K562 (cell line): ENCODE results near the gene RPLP2. TPM values are rescaled to one million over a fixed set of nuclear protein-coding genes. Genes with fewer than 3 reads are reported as not detected.

Source experiments
- BDP1 ChIP-seq: IDR thresholded peaks from 3 replicates; pipeline ENCODE4 v1.6.1; 2011; ENCODE audit not compliant: insufficient read length, insufficient read depth
- HNRNPUL1 ChIP-seq: fragments of 200-400 bp; formaldehyde crosslinking; IDR thresholded peaks from 2 replicates; pipeline ENCODE4 v1.6.1; 2017; ENCODE audit warnings: low read length
- POLR2A ChIP-seq: fragments of 450-650 bp; conservative IDR thresholded peaks from 2 replicates; pipeline ENCODE4 v1.6.1; 2016
- TAF9B ChIP-seq: fragments of 450-650 bp; IDR thresholded peaks from 2 replicates; pipeline ENCODE4 v1.6.1; 2018; ENCODE audit warnings: mild to moderate bottlenecking; ENCODE audit not compliant: partially characterized antibody
- XRCC3 ChIP-seq: fragments of 450-650 bp; IDR thresholded peaks from 2 replicates; pipeline ENCODE4 v1.6.1; 2017; ENCODE audit warnings: mild to moderate bottlenecking, moderate library complexity
- polyA plus RNA-seq, 8 experiments: library from polyadenylated mRNA; depleted of rRNA in 4 of 8; stranded (reverse) in 5 of 8; unstranded in 3 of 8; fragments of >200 nt; fragmentation: Nextera tagmentation in 2 of 8; fragmentation: Illumina TruSeq in 1 of 8; extraction: Ambion mirVana in 2 of 8; extraction: Trizol in 1 of 8; gene quantifications; 2 replicates each; pipeline versions ENCODE4 v1.2.1 to v1.2.3, GENCODE V29; 2011 to 2014; ENCODE audit warnings: inconsistent platforms in 1 of 8, missing spikeins in 1 of 8
- total RNA-seq, 7 experiments: library from RNA; depleted of rRNA in 6 of 7; stranded (reverse); fragments of >200 nt in 6 of 7; fragmentation: Illumina TruSeq in 2 of 7; extraction: Trizol in 2 of 7; gene quantifications; 2 replicates each; pipeline versions ENCODE4 v1.2.1 to v1.2.3, GENCODE V29; 2011 to 2021; ENCODE audit warnings: low replicate concordance in 1 of 7
- TF ChIP-seq, protein P1 (sequence below), 2 experiments: fragments of 450-650 bp; IDR thresholded peaks; 2 replicates each; pipeline ENCODE4 v1.6.1; 2016; ENCODE audit warnings: mild to moderate bottlenecking in 2 of 2, borderline replicate concordance in 1 of 2, low read depth in 1 of 2, moderate library complexity in 1 of 2
- TF ChIP-seq, protein P2 (sequence below): fragments of 250-450 bp; sonication (Bioruptor Pico); IDR thresholded peaks from 2 replicates; pipeline ENCODE4 v1.5.0; 2020; ENCODE audit warnings: mild to moderate bottlenecking, borderline replicate concordance
- TF ChIP-seq, protein P3 (sequence below): fragments of 250-450 bp; sonication (Bioruptor Pico); IDR thresholded peaks from 2 replicates; pipeline ENCODE4 v1.4.0; 2020; ENCODE audit warnings: mild to moderate bottlenecking
- TF ChIP-seq, protein P4 (sequence below): sonication (generic); formaldehyde crosslinking; IDR thresholded peaks from 2 replicates; pipeline ENCODE4 v1.8.0; 2022; ENCODE audit warnings: mild to moderate bottlenecking, missing genetic modification reagents
- TF ChIP-seq, protein P5 (sequence below): fragments of 450-650 bp; IDR thresholded peaks from 2 replicates; pipeline ENCODE4 v1.7.1; 2018; ENCODE audit warnings: mild to moderate bottlenecking, low read depth; ENCODE audit not compliant: partially characterized antibody

The RPLP2 gene
- total and polyA plus RNA-seq, 9 of the 15 experiments (the other 6 are each of a cell fraction or from before 2014, with no cell fraction given): 528 to 3,807 (median 1,633) TPM

DNA sequence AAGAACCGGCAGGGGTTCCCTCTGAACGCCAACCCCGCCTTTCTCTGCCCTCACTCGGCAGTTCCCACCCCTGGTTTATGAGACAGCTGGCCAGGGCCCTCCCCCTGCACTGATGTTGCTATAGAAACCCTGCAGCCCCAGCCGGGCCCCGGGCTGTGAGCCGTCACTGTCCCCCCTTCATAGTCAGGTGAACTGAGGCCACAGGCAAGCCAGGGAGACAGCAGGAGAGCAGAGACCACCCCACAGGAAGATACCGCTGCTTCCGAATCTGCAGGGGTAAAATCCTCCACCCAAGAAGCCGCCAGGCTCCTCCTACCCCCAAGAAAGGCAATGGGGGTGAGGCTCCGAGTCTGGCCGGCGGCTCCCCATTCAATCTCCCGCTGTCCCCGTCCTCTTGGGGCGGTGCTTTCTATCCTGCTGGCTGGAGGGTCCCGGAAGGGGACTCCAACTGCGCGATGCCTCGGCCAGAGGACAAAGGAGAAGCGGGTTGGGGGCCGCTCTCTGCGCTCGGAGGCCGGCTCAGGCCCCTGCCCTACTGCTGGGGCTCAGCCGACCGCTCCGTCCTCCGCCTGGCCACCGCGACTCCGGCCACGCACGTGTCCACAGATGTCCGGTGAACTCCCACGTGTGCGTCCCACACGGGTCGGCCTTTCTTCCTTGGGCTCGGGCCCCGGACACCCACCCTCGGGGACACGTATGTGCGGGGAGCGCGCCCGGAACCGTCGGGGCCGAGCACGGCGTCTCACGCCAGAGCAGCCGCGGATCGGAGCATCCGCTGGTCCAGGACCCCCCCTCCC lies 12.3 kb upstream of the RPLP2 start (continued):
- TF ChIP-seq, protein P1, sequence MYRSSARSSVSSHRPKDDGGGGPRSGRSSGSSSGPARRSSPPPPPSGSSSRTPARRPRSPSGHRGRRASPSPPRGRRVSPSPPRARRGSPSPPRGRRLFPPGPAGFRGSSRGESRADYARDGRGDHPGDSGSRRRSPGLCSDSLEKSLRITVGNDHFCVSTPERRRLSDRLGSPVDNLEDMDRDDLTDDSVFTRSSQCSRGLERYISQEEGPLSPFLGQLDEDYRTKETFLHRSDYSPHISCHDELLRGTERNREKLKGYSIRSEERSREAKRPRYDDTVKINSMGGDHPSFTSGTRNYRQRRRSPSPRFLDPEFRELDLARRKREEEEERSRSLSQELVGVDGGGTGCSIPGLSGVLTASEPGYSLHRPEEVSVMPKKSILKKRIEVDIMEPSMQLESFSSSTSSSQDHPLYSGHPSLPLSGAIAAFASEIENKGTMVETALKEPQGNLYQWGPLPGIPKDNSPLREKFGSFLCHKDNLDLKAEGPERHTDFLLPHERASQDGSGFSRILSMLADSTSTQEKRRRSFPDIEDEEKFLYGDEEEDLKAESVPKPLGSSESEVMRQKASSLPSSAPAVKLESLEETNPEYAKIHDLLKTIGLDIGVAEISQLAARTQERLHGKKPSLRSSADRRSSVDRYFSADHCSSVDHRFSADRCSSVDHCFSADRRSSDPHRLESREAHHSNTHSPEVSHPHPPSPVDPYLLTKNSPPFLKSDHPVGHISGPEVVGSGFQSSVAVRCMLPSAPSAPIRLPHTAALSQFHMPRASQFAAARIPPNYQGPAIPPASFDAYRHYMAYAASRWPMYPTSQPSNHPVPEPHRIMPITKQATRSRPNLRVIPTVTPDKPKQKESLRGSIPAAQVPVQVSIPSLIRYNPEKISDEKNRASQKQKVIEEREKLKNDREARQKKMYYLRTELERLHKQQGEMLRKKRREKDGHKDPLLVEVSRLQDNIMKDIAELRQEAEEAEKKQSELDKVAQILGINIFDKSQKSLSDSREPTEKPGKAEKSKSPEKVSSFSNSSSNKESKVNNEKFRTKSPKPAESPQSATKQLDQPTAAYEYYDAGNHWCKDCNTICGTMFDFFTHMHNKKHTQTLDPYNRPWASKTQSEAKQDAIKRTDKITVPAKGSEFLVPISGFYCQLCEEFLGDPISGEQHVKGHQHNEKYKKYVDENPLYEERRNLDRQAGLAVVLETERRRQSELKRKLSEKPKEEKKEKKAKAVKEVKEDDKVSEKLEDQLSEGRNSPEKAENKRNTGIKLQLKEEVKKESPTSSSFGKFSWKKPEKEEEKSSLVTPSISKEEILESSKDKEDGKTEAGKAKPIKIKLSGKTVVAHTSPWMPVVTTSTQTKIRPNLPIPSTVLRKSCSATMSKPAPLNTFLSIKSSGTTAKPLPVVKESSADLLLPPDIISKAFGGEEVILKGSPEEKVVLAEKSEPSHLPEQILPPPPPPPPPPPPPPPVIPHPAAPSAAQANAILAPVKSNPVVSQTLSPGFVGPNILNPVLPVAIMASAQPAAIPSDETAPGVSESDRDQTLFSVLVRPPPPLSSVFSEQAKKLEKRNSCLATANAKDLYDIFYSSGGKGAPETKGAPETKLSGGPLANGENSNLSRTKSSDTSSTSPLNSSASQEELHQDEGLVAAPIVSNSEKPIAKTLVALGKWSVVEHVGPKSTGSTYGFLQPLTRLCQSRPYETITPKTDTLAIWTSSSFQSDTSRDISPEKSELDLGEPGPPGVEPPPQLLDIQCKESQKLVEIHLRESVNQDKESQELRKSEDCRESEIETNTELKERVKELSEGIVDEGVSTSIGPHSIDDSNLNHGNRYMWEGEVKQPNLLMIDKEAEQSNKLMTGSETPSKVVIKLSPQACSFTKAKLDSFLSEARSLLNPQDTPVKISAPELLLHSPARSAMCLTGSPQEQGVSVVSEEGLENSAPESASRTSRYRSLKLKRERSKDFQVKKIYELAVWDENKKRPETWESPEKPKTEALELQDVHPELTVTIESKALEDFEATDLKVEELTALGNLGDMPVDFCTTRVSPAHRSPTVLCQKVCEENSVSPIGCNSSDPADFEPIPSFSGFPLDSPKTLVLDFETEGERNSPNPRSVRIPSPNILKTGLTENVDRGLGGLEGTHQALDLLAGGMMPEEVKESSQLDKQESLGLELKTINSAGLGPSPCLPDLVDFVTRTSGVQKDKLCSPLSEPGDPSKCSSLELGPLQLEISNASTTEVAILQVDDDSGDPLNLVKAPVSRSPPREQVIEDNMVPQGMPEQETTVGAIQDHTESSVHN (IDR thresholded peaks at IDR 0.05; ENCODE audit: borderline replicate concordance in 1 of 2, low read depth in 1 of 2): no peak
- no peak for TF ChIP-seq HNRNPUL1
- TF ChIP-seq, protein P2, sequence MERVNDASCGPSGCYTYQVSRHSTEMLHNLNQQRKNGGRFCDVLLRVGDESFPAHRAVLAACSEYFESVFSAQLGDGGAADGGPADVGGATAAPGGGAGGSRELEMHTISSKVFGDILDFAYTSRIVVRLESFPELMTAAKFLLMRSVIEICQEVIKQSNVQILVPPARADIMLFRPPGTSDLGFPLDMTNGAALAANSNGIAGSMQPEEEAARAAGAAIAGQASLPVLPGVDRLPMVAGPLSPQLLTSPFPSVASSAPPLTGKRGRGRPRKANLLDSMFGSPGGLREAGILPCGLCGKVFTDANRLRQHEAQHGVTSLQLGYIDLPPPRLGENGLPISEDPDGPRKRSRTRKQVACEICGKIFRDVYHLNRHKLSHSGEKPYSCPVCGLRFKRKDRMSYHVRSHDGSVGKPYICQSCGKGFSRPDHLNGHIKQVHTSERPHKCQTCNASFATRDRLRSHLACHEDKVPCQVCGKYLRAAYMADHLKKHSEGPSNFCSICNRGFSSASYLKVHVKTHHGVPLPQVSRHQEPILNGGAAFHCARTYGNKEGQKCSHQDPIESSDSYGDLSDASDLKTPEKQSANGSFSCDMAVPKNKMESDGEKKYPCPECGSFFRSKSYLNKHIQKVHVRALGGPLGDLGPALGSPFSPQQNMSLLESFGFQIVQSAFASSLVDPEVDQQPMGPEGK (CRISPR knock-in tag): no peak
- no peak for TF ChIP-seq TAF9B
- TF ChIP-seq, protein P3, sequence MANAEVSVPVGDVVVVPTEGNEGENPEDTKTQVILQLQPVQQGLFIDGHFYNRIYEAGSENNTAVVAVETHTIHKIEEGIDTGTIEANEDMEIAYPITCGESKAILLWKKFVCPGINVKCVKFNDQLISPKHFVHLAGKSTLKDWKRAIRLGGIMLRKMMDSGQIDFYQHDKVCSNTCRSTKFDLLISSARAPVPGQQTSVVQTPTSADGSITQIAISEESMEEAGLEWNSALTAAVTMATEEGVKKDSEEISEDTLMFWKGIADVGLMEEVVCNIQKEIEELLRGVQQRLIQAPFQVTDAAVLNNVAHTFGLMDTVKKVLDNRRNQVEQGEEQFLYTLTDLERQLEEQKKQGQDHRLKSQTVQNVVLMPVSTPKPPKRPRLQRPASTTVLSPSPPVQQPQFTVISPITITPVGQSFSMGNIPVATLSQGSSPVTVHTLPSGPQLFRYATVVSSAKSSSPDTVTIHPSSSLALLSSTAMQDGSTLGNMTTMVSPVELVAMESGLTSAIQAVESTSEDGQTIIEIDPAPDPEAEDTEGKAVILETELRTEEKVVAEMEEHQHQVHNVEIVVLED (CRISPR knock-in tag): no peak
- no peak for TF ChIP-seq XRCC3
- TF ChIP-seq, protein P4, sequence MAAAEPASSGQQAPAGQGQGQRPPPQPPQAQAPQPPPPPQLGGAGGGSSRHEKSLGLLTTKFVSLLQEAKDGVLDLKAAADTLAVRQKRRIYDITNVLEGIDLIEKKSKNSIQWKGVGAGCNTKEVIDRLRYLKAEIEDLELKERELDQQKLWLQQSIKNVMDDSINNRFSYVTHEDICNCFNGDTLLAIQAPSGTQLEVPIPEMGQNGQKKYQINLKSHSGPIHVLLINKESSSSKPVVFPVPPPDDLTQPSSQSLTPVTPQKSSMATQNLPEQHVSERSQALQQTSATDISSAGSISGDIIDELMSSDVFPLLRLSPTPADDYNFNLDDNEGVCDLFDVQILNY (CRISPR knock-in tag): no peak
- TF ChIP-seq BDP1: no peak
- no peak; the same call in 1 of the 2 replicates for TF ChIP-seq POLR2A
- TF ChIP-seq, protein P5, sequence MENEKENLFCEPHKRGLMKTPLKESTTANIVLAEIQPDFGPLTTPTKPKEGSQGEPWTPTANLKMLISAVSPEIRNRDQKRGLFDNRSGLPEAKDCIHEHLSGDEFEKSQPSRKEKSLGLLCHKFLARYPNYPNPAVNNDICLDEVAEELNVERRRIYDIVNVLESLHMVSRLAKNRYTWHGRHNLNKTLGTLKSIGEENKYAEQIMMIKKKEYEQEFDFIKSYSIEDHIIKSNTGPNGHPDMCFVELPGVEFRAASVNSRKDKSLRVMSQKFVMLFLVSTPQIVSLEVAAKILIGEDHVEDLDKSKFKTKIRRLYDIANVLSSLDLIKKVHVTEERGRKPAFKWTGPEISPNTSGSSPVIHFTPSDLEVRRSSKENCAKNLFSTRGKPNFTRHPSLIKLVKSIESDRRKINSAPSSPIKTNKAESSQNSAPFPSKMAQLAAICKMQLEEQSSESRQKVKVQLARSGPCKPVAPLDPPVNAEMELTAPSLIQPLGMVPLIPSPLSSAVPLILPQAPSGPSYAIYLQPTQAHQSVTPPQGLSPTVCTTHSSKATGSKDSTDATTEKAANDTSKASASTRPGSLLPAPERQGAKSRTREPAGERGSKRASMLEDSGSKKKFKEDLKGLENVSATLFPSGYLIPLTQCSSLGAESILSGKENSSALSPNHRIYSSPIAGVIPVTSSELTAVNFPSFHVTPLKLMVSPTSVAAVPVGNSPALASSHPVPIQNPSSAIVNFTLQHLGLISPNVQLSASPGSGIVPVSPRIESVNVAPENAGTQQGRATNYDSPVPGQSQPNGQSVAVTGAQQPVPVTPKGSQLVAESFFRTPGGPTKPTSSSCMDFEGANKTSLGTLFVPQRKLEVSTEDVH: no peak
